GM12878 (cell line): ENCODE measurements around the gene TPK1. TPM values are rescaled to one million over a fixed set of nuclear protein-coding genes. Genes with fewer than 3 reads are reported as not detected.

Source experiments
- ATAC-seq: fragments of 200-7000 bp; cut with Tn5 transposase; 3 replicates; pipeline ENCODE4 v1.9.1; 2020; ENCODE audit warnings: mild to moderate bottlenecking, moderate library complexity
- BruUV-seq: library from RNA; stranded (reverse); fragments of 400-500 nt; replicated peaks from 2 replicates; lab custom pipeline; 2021; lab: Mats Ljungman, UMichigan
- CTCF ChIA-PET: fragments of 300-600 bp; sonication (Branson Sonifier 250); formaldehyde crosslinking; extraction: SDS; loops from one replicate; lab custom pipeline; 2021; ENCODE audit warnings: inconsistent platforms; lab: Yijun Ruan, JAX
- POLR2A ChIA-PET: fragments of 350-600 bp; formaldehyde crosslinking; extraction: SDS; loops from one replicate; lab custom pipeline; 2021; ENCODE audit warnings: inconsistent platforms; lab: Charles Lee
- RAD21 ChIA-PET: fragments of 300-600 bp; sonication (Branson Sonifier 250); formaldehyde crosslinking; loops from one replicate; lab custom pipeline; 2023; ENCODE audit warnings: antibody characterized with exemption; ENCODE audit not compliant: unreplicated experiment; lab: Charles Lee
- SMC1A ChIA-PET: fragments of 300-600 bp; sonication (Branson Sonifier 250); formaldehyde crosslinking; loops from one replicate; lab custom pipeline; 2023; ENCODE audit not compliant: unreplicated experiment, uncharacterized antibody; lab: Charles Lee
- DNase-seq: peaks from one replicate; pipeline ENCODE4 v3.0.0-alpha.2; 2011; ENCODE audit warnings: low read depth, low spot score
- FAIRE-seq: peaks from 3 replicates; lab custom pipeline; 2011; peaks lifted over from hg19 to GRCh38; lab: Jason Lieb, UNC
- H2AFZ ChIP-seq: 2 replicates; pipeline ENCODE4 v1.6.0; 2011; ENCODE audit warnings: low read depth, low read length, control low read depth; ENCODE audit not compliant: control insufficient read depth
- H3K27ac ChIP-seq: 2 replicates; pipeline ENCODE4 v1.5.1; 2011; ENCODE audit warnings: control low read depth; ENCODE audit not compliant: control insufficient read depth, insufficient read depth
- H3K27me3 ChIP-seq, 2 experiments: replicated peaks in 1 of 2; 2 replicates each; pipeline versions ENCODE4 v1.6.0 to v1.6.1; 2011; ENCODE audit warnings: low read length in 1 of 2; ENCODE audit not compliant: control insufficient read depth in 2 of 2, insufficient read depth in 2 of 2
- H3K36me3 ChIP-seq, 2 experiments: 2 replicates each; pipeline ENCODE4 v1.5.1; 2011; ENCODE audit warnings: low read length in 1 of 2; ENCODE audit not compliant: control insufficient read depth in 2 of 2, insufficient read depth in 2 of 2
- H3K4me1 ChIP-seq: 2 replicates; pipeline ENCODE4 v1.6.1; 2011; ENCODE audit warnings: mild to moderate bottlenecking, low read length, moderate library complexity, mixed read lengths; ENCODE audit not compliant: control insufficient read depth, insufficient read depth
- H3K4me2 ChIP-seq: 2 replicates; pipeline ENCODE4 v1.6.0; 2011; ENCODE audit warnings: control low read depth; ENCODE audit not compliant: control insufficient read depth, insufficient read depth
- H3K4me3 ChIP-seq: fragments of 200-600 bp; sonication (generic); 2 replicates; pipeline ENCODE4 v1.5.1; 2016
- H3K79me2 ChIP-seq: 2 replicates; pipeline ENCODE4 v1.6.0; 2011; ENCODE audit warnings: low read length; ENCODE audit not compliant: control insufficient read depth, insufficient read depth
- H3K9ac ChIP-seq: 2 replicates; pipeline ENCODE4 v1.8.0; 2011; ENCODE audit warnings: low read length, control low read depth, mixed read lengths; ENCODE audit not compliant: control insufficient read depth, insufficient read depth
- H3K9me3 ChIP-seq: replicated peaks from 3 replicates; pipeline ENCODE4 v1.5.1; 2011; ENCODE audit warnings: mild to moderate bottlenecking, low read length; ENCODE audit not compliant: control insufficient read depth, insufficient read depth
- H4K20me1 ChIP-seq: 2 replicates; pipeline ENCODE4 v1.6.0; 2011; ENCODE audit not compliant: control insufficient read depth, insufficient read depth
- EZH2 ChIP-seq: IDR thresholded peaks from 2 replicates; pipeline ENCODE4 v1.6.1; 2012; ENCODE audit warnings: low read depth, mild to moderate bottlenecking, control low read depth, inconsistent platforms, low read length, borderline replicate concordance; ENCODE audit not compliant: control insufficient read depth
- FOS ChIP-seq: IDR thresholded peaks from 3 replicates; pipeline ENCODE4 v1.6.1; 2011; ENCODE audit warnings: borderline replicate concordance; ENCODE audit not compliant: insufficient read length; ENCODE audit errors: extremely low read depth
- FOXK2 ChIP-seq: fragments of 450-650 bp; IDR thresholded peaks from 2 replicates; pipeline ENCODE4 v1.6.1; 2017; ENCODE audit warnings: mild to moderate bottlenecking, moderate library complexity
- IKZF2 ChIP-seq, 2 experiments: fragments of 450-650 bp; IDR thresholded peaks; 2 replicates each; pipeline ENCODE4 v1.6.1; 2017; ENCODE audit warnings: mild to moderate bottlenecking in 2 of 2, moderate library complexity in 2 of 2
- NKRF ChIP-seq: fragments of 450-650 bp; conservative IDR thresholded peaks from 2 replicates; pipeline ENCODE4 v1.6.1; 2017; ENCODE audit warnings: mild to moderate bottlenecking, moderate library complexity
- PML ChIP-seq: IDR thresholded peaks from 2 replicates; pipeline ENCODE4 v1.6.1; 2012; ENCODE audit warnings: low read length, inconsistent platforms
- SMC3 ChIP-seq: IDR thresholded peaks from 2 replicates; pipeline ENCODE4 v1.6.1; 2011; ENCODE audit warnings: low read length, improper control_type of control experiment, borderline replicate concordance
- SPI1 ChIP-seq: IDR thresholded peaks from 2 replicates; pipeline ENCODE4 v1.6.1; 2011; ENCODE audit warnings: low read depth, mild to moderate bottlenecking, low read length, moderate library complexity, borderline replicate concordance; ENCODE audit not compliant: insufficient read depth
- SUZ12 ChIP-seq: fragments of 200-600 bp; sonication (generic); IDR thresholded peaks from one replicate; pipeline ENCODE4 v1.6.1; 2018; ENCODE audit warnings: antibody characterized with exemption, mild to moderate bottlenecking; ENCODE audit not compliant: unreplicated experiment
- TARDBP ChIP-seq: IDR thresholded peaks from 2 replicates; pipeline ENCODE4 v1.6.1; 2016; ENCODE audit warnings: borderline replicate concordance
- ZNF24 ChIP-seq: fragments of 450-650 bp; IDR thresholded peaks from 2 replicates; pipeline ENCODE4 v1.6.1; 2017; ENCODE audit warnings: antibody characterized with exemption, mild to moderate bottlenecking
- WGBS: methylation state at CpG from one replicate; pipeline ENCODE4 v1.1.6; 2016; ENCODE audit warnings: low lambda C conversion rate; ENCODE audit not compliant: insufficient replicate concordance, insufficient coverage; ENCODE audit errors: missing lambda C conversion rate; 5-methylcytosine and 5-hydroxymethylcytosine counted together
- in situ Hi-C: fragments of 300-500 bp; cut with MboI; formaldehyde crosslinking; loops from 9 replicates; pipeline ENCODE4 v1.14.3; 2018; ENCODE audit warnings: mixed read lengths
- intact Hi-C: fragments of 100-400 bp; cut with micrococcal nuclease; formaldehyde crosslinking; loops from one replicate; pipeline ENCODE4 v1.14.2; 2022; ENCODE audit not compliant: unreplicated experiment
- polyA plus RNA-seq, 11 experiments: library from polyadenylated mRNA; depleted of rRNA in 4 of 11; unstranded in 6 of 11; stranded (reverse) in 5 of 11; fragments of >200 nt; fragmentation: Nextera tagmentation in 4 of 11; fragmentation: Illumina TruSeq in 1 of 11; extraction: Ambion mirVana in 4 of 11; extraction: Trizol in 1 of 11; gene quantifications; 1 replicate in 1 of 11; 2 replicates in 10 of 11; pipeline versions ENCODE4 v1.2.1 to v1.2.3, GENCODE V29; 2011 to 2016; ENCODE audit warnings: inconsistent platforms in 2 of 11, missing spikeins in 2 of 11, low read depth in 1 of 11
- total RNA-seq, 4 experiments: library from RNA; depleted of rRNA in 3 of 4; stranded (reverse); fragments of >200 nt in 3 of 4; fragmentation: Illumina TruSeq in 1 of 4; extraction: Trizol in 1 of 4; gene quantifications; 2 replicates each; pipeline versions ENCODE4 v1.2.1 to v1.2.3, GENCODE V29; 2013 to 2021

TPK1 gene
- total and polyA plus RNA-seq, 10 of the 15 experiments (the other 5 are each of a cell fraction or from before 2014, with no cell fraction given): 7.1 to 19.0 (median 9.3) TPM

- no peak for TF ChIP-seq SPI1
- no peak for TF ChIP-seq NKRF
Observed at GRCh38 chr7:144723301-144723700, 112.6 kb downstream of the TPK1 start (continued).

- ATAC-seq: no peak
- no peak overlapping the region for H3K4me3 ChIP-seq
- H3K4me1 ChIP-seq: no peaks in the 10 kb centered on the region
- no peaks in the 10 kb centered on the region for H3K79me2 ChIP-seq
- WGBS: 74% methylated on average over 3 of the region's 3 CpGs
- H3K4me2 ChIP-seq: no peak overlapping the region
- no peaks in the 10 kb centered on the region for H4K20me1 ChIP-seq
- ChIA-PET SMC1A (interaction anchor here (1.0 kb wide), 1 partner anchor 114 kb away, joined by 3 read pairs; no protein-coding TSS in a partner anchor), POLR2A (interaction anchor here (0.6 kb wide), 1 partner anchor 326 kb away, joined by 7 read pairs; no protein-coding TSS in a partner anchor), RAD21 (no interaction called here), CTCF (interaction anchor here (0.7 kb wide), 1 partner anchor 19 kb away, joined by 3 read pairs; no protein-coding TSS in a partner anchor)
- H3K9me3 ChIP-seq: no peaks in the 10 kb centered on the region; the same call in 2 of the 3 replicates
- in situ Hi-C loops: no loop called here
- H3K27ac ChIP-seq: no peak overlapping the region
- no TSS peak for BruUV-seq
- H3K9ac ChIP-seq: no peak overlapping the region
- DNase-seq: no peak
- TF ChIP-seq FOS (no peak), SMC3 (no peak), TARDBP (no peak), FOXK2 (no peak), ZNF24 (no peak), IKZF2 (IDR thresholded peaks at IDR 0.05) (no peak), PML (no peak), EZH2 (no peak), SUZ12 (no peak)
- FAIRE-seq: no peak
- intact Hi-C loops: no loop called here
- H3K27me3 ChIP-seq: no peaks in the 10 kb centered on the region
- H2AFZ ChIP-seq: no peak overlapping the region
- no peaks in the 10 kb centered on the region for H3K36me3 ChIP-seq
Observed at GRCh38 chr7:144720710-144721109, 115.1 kb downstream of the TPK1 start.
